Activated CD4-positive, alpha-beta T cell treated with anti-CD3 and anti-CD28 coated beads, Interleukin-2, amount 10 ng/mL, durations not matched to agents 7 days and 5 days (primary cell): ENCODE data around the gene CAPSL. TPM values are rescaled to one million over a fixed set of nuclear protein-coding genes. Genes with fewer than 3 reads are reported as not detected.
"Not testable (repeated sequence)": the region's sequence is repeated elsewhere in the genome, so short reads cannot be mapped to it uniquely, and the experiment has no call there.

Experiments
- CTCF ChIA-PET: fragments of 350-600 bp; sonication (Branson Sonifier 250); formaldehyde crosslinking; loops from one replicate; lab custom pipeline; 2021; ENCODE audit warnings: antibody characterized with exemption; lab: Charles Lee
- POLR2A ChIA-PET: fragments of 350-600 bp; sonication (Branson Sonifier 250); formaldehyde crosslinking; loops from one replicate; lab custom pipeline; 2021; ENCODE audit warnings: antibody characterized with exemption; lab: Charles Lee
- DNase-seq: peaks from one replicate; pipeline ENCODE4 v3.0.0-alpha.2; 2020
- H3K27ac Mint-ChIP-seq: one replicate; pipeline ENCODE4 v1.8.0; 2021; ENCODE audit warnings: mild to moderate bottlenecking, moderate library complexity, mixed read lengths
- H3K27me3 Mint-ChIP-seq: one replicate; pipeline ENCODE4 v1.8.0; 2021; ENCODE audit warnings: mixed read lengths
- H3K36me3 Mint-ChIP-seq: one replicate; pipeline ENCODE4 v1.8.0; 2021; ENCODE audit warnings: low read depth, mixed read lengths
- H3K4me1 Mint-ChIP-seq: one replicate; pipeline ENCODE4 v1.8.0; 2021; ENCODE audit warnings: mixed read lengths
- H3K4me3 Mint-ChIP-seq: one replicate; pipeline ENCODE4 v1.8.0; 2021; ENCODE audit warnings: mild to moderate bottlenecking, moderate library complexity, mixed read lengths
- H3K9me3 Mint-ChIP-seq: one replicate; pipeline ENCODE4 v1.8.0; 2021; ENCODE audit warnings: mixed read lengths
- total RNA-seq, 2 experiments: library from RNA; stranded (reverse); gene quantifications; one replicate each; pipeline ENCODE4 v1.2.3, GENCODE V29; 2021

Gene CAPSL
- total RNA-seq = not detected

GRCh38 chr5:35938568-35939227 is at the start of gene CAPSL:
Gene CAPSL (minus strand): TSS chr5:35938622. CDS start chr5:35921120, 17,502 bp downstream.
- CTCF ChIA-PET = interaction anchor here (1.1 to 1.6 kb wide), 4 partner anchors 13 to 299 kb away, joined by 3 to 4 read pairs (median 3); no protein-coding TSS in a partner anchor
- no peaks in the 10 kb centered on the region for H3K4me1 Mint-ChIP-seq
- H3K27me3 Mint-ChIP-seq = peaks cover 10% of the 10 kb centered on the region
- POLR2A ChIA-PET = no interaction called here
- no peaks in the 10 kb centered on the region for H3K36me3 Mint-ChIP-seq
- H3K27ac Mint-ChIP-seq = no peak within 1 kb of the TSS
- no peaks in the 10 kb centered on the region for H3K9me3 Mint-ChIP-seq
- DNase-seq = no peak
- no peak within 1 kb of the TSS for H3K4me3 Mint-ChIP-seq

GRCh38 chr5:35987776-35988175 is 49.4 kb upstream of the CAPSL start:
- CTCF ChIA-PET = no interaction called here
- peaks cover 15% of the 10 kb centered on the region for H3K27me3 Mint-ChIP-seq
- H3K36me3 Mint-ChIP-seq = no peaks in the 10 kb centered on the region
- DNase-seq = no peak
- H3K4me1 Mint-ChIP-seq = no peaks in the 10 kb centered on the region
- H3K9me3 Mint-ChIP-seq = peaks cover 2% of the 10 kb centered on the region
- no peak overlapping the region for H3K4me3 Mint-ChIP-seq
- POLR2A ChIA-PET = no interaction called here
- H3K27ac Mint-ChIP-seq = no peak overlapping the region

GRCh38 chr5:35979715-35980114 is 41.3 kb upstream of the CAPSL start:
- no peak overlapping the region for H3K27ac Mint-ChIP-seq
- no peaks in the 10 kb centered on the region for H3K4me1 Mint-ChIP-seq
- DNase-seq = no peak
- H3K4me3 Mint-ChIP-seq = no peak overlapping the region
- ChIA-PET POLR2A (no interaction called here), CTCF (interaction anchor here (0.6 kb wide), 1 partner anchor 589 kb away, joined by 4 read pairs; no protein-coding TSS in a partner anchor)
- no peaks in the 10 kb centered on the region for H3K27me3 Mint-ChIP-seq
- no peaks in the 10 kb centered on the region for H3K36me3 Mint-ChIP-seq
- H3K9me3 Mint-ChIP-seq = peaks cover 26% of the 10 kb centered on the region

- H3K4me3 Mint-ChIP-seq, CTCF ChIA-PET, H3K27ac Mint-ChIP-seq, H3K4me1 Mint-ChIP-seq, H3K27me3 Mint-ChIP-seq, H3K36me3 Mint-ChIP-seq, POLR2A ChIA-PET, DNase-seq: not testable (repeated sequence)
- H3K9me3 Mint-ChIP-seq = peaks cover 20% of the 10 kb centered on the region
Measured at GRCh38 chr5:35976859-35977258, 38.4 kb upstream of the CAPSL start.

- H3K27ac Mint-ChIP-seq = no peak overlapping the region
- ChIA-PET CTCF (no interaction called here), POLR2A (no interaction called here)
- no peaks in the 10 kb centered on the region for H3K4me1 Mint-ChIP-seq
- H3K4me3 Mint-ChIP-seq = no peak overlapping the region
- DNase-seq = no peak
- no peaks in the 10 kb centered on the region for H3K36me3 Mint-ChIP-seq
- H3K9me3 Mint-ChIP-seq = peaks cover 6% of the 10 kb centered on the region
- H3K27me3 Mint-ChIP-seq = peaks cover 6% of the 10 kb centered on the region
Measured at GRCh38 chr5:35974570-35974969, 36.1 kb upstream of the CAPSL start.

- Mint-ChIP-seq H3K4me1 (no peaks in the 10 kb centered on the region), H3K9me3 (no peaks in the 10 kb centered on the region), H3K4me3 (no peak overlapping the region), H3K27ac (no peak overlapping the region), H3K27me3 (peaks cover 22% of the 10 kb centered on the region), H3K36me3 (no peaks in the 10 kb centered on the region)
- no peak for DNase-seq
- POLR2A ChIA-PET = no interaction called here
- CTCF ChIA-PET = no interaction called here
Measured at GRCh38 chr5:35971878-35972210, 33.4 kb upstream of the CAPSL start.

- Mint-ChIP-seq H3K4me1 (no peaks in the 10 kb centered on the region), H3K9me3 (no peaks in the 10 kb centered on the region), H3K27me3 (peaks cover 24% of the 10 kb centered on the region), H3K36me3 (no peaks in the 10 kb centered on the region), H3K4me3 (no peak overlapping the region), H3K27ac (no peak overlapping the region)
- ChIA-PET POLR2A (no interaction called here), CTCF (no interaction called here)
- DNase-seq = no peak
Measured at GRCh38 chr5:35971186-35971877, 32.9 kb upstream of the CAPSL start.

- ChIA-PET CTCF (interaction anchor here (0.6 kb wide), 1 partner anchor 730 kb away, joined by 3 read pairs; no protein-coding TSS in a partner anchor), POLR2A (no interaction called here)
- DNase-seq = no peak
- Mint-ChIP-seq H3K36me3 (no peaks in the 10 kb centered on the region), H3K27ac (no peak overlapping the region), H3K9me3 (no peaks in the 10 kb centered on the region), H3K4me3 (no peak overlapping the region), H3K4me1 (no peaks in the 10 kb centered on the region), H3K27me3 (peaks cover 17% of the 10 kb centered on the region)
Measured at GRCh38 chr5:35963381-35963843, 25.0 kb upstream of the CAPSL start.

GRCh38 chr5:35960328-35960727 is 21.9 kb upstream of the CAPSL start:
- H3K27ac Mint-ChIP-seq = no peak overlapping the region
- POLR2A ChIA-PET = no interaction called here
- CTCF ChIA-PET = no interaction called here
- H3K4me3 Mint-ChIP-seq = no peak overlapping the region
- no peaks in the 10 kb centered on the region for H3K36me3 Mint-ChIP-seq
- H3K27me3 Mint-ChIP-seq = peaks cover 9% of the 10 kb centered on the region
- H3K4me1 Mint-ChIP-seq = no peaks in the 10 kb centered on the region
- H3K9me3 Mint-ChIP-seq = no peaks in the 10 kb centered on the region
- DNase-seq = no peak

- peaks cover 34% of the 10 kb centered on the region for H3K27me3 Mint-ChIP-seq
- no peak overlapping the region for H3K27ac Mint-ChIP-seq
- no peak overlapping the region for H3K4me3 Mint-ChIP-seq
- ChIA-PET POLR2A (no interaction called here), CTCF (no interaction called here)
- H3K36me3 Mint-ChIP-seq = no peaks in the 10 kb centered on the region
- DNase-seq = no peak
- H3K4me1 Mint-ChIP-seq = no peaks in the 10 kb centered on the region
- no peaks in the 10 kb centered on the region for H3K9me3 Mint-ChIP-seq
Measured at GRCh38 chr5:35956429-35956828, 18.0 kb upstream of the CAPSL start.

GRCh38 chr5:35954175-35954574 is 15.8 kb upstream of the CAPSL start:
- Mint-ChIP-seq H3K27me3 (peaks cover 35% of the 10 kb centered on the region), H3K9me3 (no peaks in the 10 kb centered on the region), H3K4me1 (no peaks in the 10 kb centered on the region), H3K4me3 (no peak overlapping the region), H3K36me3 (no peaks in the 10 kb centered on the region), H3K27ac (no peak overlapping the region)
- POLR2A ChIA-PET = no interaction called here
- DNase-seq = peak; percentile 9
- CTCF ChIA-PET = interaction anchor here (0.6 to 0.9 kb wide), 2 partner anchors 16 to 1338 kb away, joined by 3 to 5 read pairs; partner anchors contain the start of gene CAPSL

GRCh38 chr5:35947085-35947484 is 8.7 kb upstream of the CAPSL start:
- ChIA-PET POLR2A (no interaction called here), CTCF (no interaction called here)
- Mint-ChIP-seq H3K36me3 (no peaks in the 10 kb centered on the region), H3K27ac (no peak overlapping the region), H3K4me1 (no peaks in the 10 kb centered on the region), H3K9me3 (no peaks in the 10 kb centered on the region), H3K4me3 (no peak overlapping the region), H3K27me3 (peaks cover 16% of the 10 kb centered on the region)
- no peak for DNase-seq

GRCh38 chr5:35939639-35940038 is 1.2 kb upstream of the CAPSL start:
- POLR2A ChIA-PET = no interaction called here
- DNase-seq = no peak
- CTCF ChIA-PET = no interaction called here
- Mint-ChIP-seq H3K9me3 (no peaks in the 10 kb centered on the region), H3K36me3 (no peaks in the 10 kb centered on the region), H3K4me1 (no peaks in the 10 kb centered on the region), H3K4me3 (no peak overlapping the region), H3K27me3 (peaks cover 13% of the 10 kb centered on the region), H3K27ac (no peak overlapping the region)
